HCT116 (cell line): ENCODE data around the gene EOMES. TPM values are rescaled to one million over a fixed set of nuclear protein-coding genes. Genes with fewer than 3 reads are reported as not detected.

Experiments
- ATAC-seq: fragments of 200-7000 bp; cut with Tn5 transposase; 2 replicates; pipeline ENCODE4 v1.9.1; 2020; ENCODE audit warnings: mild to moderate bottlenecking, moderate library complexity
- BruUV-seq: library from RNA; stranded (reverse); fragments of 400-500 nt; replicated peaks from 2 replicates; lab custom pipeline; 2021; lab: Mats Ljungman, UMichigan
- CTCF ChIA-PET: fragments of 300-600 bp; sonication (Branson Sonifier 250); formaldehyde crosslinking; loops from one replicate; lab custom pipeline; 2021; ENCODE audit warnings: antibody characterized with exemption; lab: Charles Lee
- POLR2A ChIA-PET: fragments of 300-600, 350-600 bp; sonication (Branson Sonifier 250); formaldehyde crosslinking; loops from one replicate; lab custom pipeline; 2021; ENCODE audit warnings: antibody characterized with exemption; lab: Charles Lee
- RAD21 ChIA-PET, 2 experiments: fragments of 300-600 bp; sonication (Branson Sonifier 250); formaldehyde crosslinking; loops; one replicate each; lab custom pipeline; 2023; ENCODE audit warnings: low total read pairs in 2 of 2; ENCODE audit not compliant: uncharacterized antibody in 2 of 2, unreplicated experiment in 2 of 2, low non-redundant PET in 1 of 2; lab: Charles Lee
- DNase-seq: peaks from one replicate; pipeline ENCODE4 v3.0.0-alpha.2; 2010; ENCODE audit warnings: low read depth, low spot score
- H2AFZ ChIP-seq: fragments of 200-600 bp; shearing (Covaris generic), sonication (generic); 2 replicates; pipeline ENCODE4 v1.6.1; 2017; ENCODE audit warnings: low read depth, mixed run types, mixed read lengths, antibody characterized with exemption, low read length; ENCODE audit not compliant: poor library complexity, severe bottlenecking
- H3K27ac ChIP-seq: 2 replicates; pipeline ENCODE4 v1.5.1; 2012; ENCODE audit warnings: low read depth, low read length
- H3K27me3 ChIP-seq: fragments of 200-600 bp; sonication (generic); 2 replicates; pipeline ENCODE4 v1.6.1; 2016; ENCODE audit warnings: mixed run types, low read length, mixed read lengths; ENCODE audit not compliant: insufficient read depth
- H3K36me3 ChIP-seq, 2 experiments: fragments of 200-500 bp in 1 of 2; fragments of 200-600 bp in 1 of 2; sonication (Bioruptor generic) in 1 of 2; sonication (generic) in 1 of 2; 2 replicates each; pipeline versions ENCODE4 v1.5.1 to v1.6.1; 2014 to 2016; ENCODE audit warnings: low read length in 2 of 2, inconsistent platforms in 1 of 2, mixed read lengths in 1 of 2, mixed run types in 1 of 2; ENCODE audit not compliant: insufficient read depth in 2 of 2, control insufficient read depth in 1 of 2
- H3K4me1 ChIP-seq, 2 experiments: fragments of 200-600 bp in 1 of 2; sonication (generic) in 1 of 2; 2 replicates each; pipeline versions ENCODE4 v1.5.1 to v1.6.1; 2012 to 2017; ENCODE audit warnings: low read length in 2 of 2, inconsistent platforms in 1 of 2, mild to moderate bottlenecking in 1 of 2, mixed read lengths in 1 of 2, mixed run types in 1 of 2, moderate library complexity in 1 of 2; ENCODE audit not compliant: insufficient read depth in 2 of 2, control insufficient read depth in 1 of 2
- H3K4me2 ChIP-seq: fragments of 200-600 bp; sonication (generic); 2 replicates; pipeline ENCODE4 v1.6.1; 2017; ENCODE audit warnings: mixed run types, low read length, mixed read lengths
- H3K4me3 ChIP-seq, 2 experiments: fragments of 200-600 bp in 1 of 2; sonication (generic) in 1 of 2; replicated peaks in 1 of 2; 2 replicates each; pipeline ENCODE4 v1.5.1; 2011 to 2016; ENCODE audit warnings: low read length in 2 of 2, control low read depth in 1 of 2, low read depth in 1 of 2, mild to moderate bottlenecking in 1 of 2, mixed read lengths in 1 of 2, mixed run types in 1 of 2
- H3K79me2 ChIP-seq: fragments of 200-600 bp; sonication (generic); 2 replicates; pipeline ENCODE4 v1.6.1; 2017; ENCODE audit warnings: mild to moderate bottlenecking, mixed run types, low read length, moderate library complexity, mixed read lengths; ENCODE audit not compliant: insufficient read depth
- H3K9ac ChIP-seq: fragments of 200-600 bp; sonication (generic); 2 replicates; pipeline ENCODE4 v1.6.1; 2016; ENCODE audit warnings: low read length, mixed read lengths
- H3K9me2 ChIP-seq: fragments of 200-600 bp; sonication (generic), shearing (Covaris generic); 2 replicates; pipeline ENCODE4 v1.6.1; 2017; ENCODE audit warnings: mixed run types, mild to moderate bottlenecking, moderate library complexity; ENCODE audit not compliant: insufficient read depth
- H3K9me3 ChIP-seq, 2 experiments: fragments of 200-500 bp in 1 of 2; fragments of 200-600 bp in 1 of 2; sonication (Bioruptor generic) in 1 of 2; sonication (generic) in 1 of 2; 2 replicates each; pipeline ENCODE4 v1.6.1; 2014 to 2017; ENCODE audit warnings: low read length in 2 of 2, mixed read lengths in 2 of 2, inconsistent platforms in 1 of 2, low read depth in 1 of 2, mild to moderate bottlenecking in 1 of 2, mixed run types in 1 of 2, moderate library complexity in 1 of 2; ENCODE audit not compliant: control insufficient read depth in 1 of 2, insufficient read depth in 1 of 2
- H4K20me1 ChIP-seq: fragments of 200-600 bp; sonication (generic), shearing (Covaris generic); 2 replicates; pipeline ENCODE4 v1.6.1; 2017; ENCODE audit warnings: mixed run types, mild to moderate bottlenecking, moderate library complexity; ENCODE audit not compliant: insufficient read depth
- CBX3 ChIP-seq: IDR thresholded peaks from 2 replicates; pipeline ENCODE4 v1.6.1; 2012; ENCODE audit warnings: low read depth
- EZH2 ChIP-seq: fragments of 200-600 bp; sonication (generic); IDR thresholded peaks from 2 replicates; pipeline ENCODE4 v1.6.1; 2017; ENCODE audit warnings: antibody characterized with exemption, mixed run types
- JUND ChIP-seq: IDR thresholded peaks from 2 replicates; pipeline ENCODE4 v1.6.1; 2012
- POLR2A ChIP-seq: IDR thresholded peaks from 2 replicates; pipeline ENCODE4 v1.7.0; 2011; ENCODE audit warnings: borderline replicate concordance; ENCODE audit not compliant: insufficient read depth, insufficient read length; ENCODE audit errors: extremely low read depth
- POLR2AphosphoS5 ChIP-seq: IDR thresholded peaks from 2 replicates; pipeline ENCODE4 v1.6.1; 2011; ENCODE audit warnings: mild to moderate bottlenecking, low read depth, low read length, moderate library complexity
- RAD21 ChIP-seq: IDR thresholded peaks from 2 replicates; pipeline ENCODE4 v1.6.1; 2012; ENCODE audit warnings: low read depth, mild to moderate bottlenecking
- SP1 ChIP-seq: IDR thresholded peaks from 2 replicates; pipeline ENCODE4 v1.6.1; 2012; ENCODE audit warnings: low read depth
- SRF ChIP-seq: IDR thresholded peaks from 2 replicates; pipeline ENCODE4 v1.6.1; 2012; ENCODE audit warnings: low read depth
- TCF7L2 ChIP-seq: IDR thresholded peaks from 2 replicates; pipeline ENCODE4 v1.7.0; 2011; ENCODE audit warnings: borderline replicate concordance, inconsistent platforms; ENCODE audit not compliant: insufficient read depth, insufficient read length; ENCODE audit errors: extremely low read depth
- YY1 ChIP-seq: IDR thresholded peaks from 2 replicates; pipeline ENCODE4 v1.6.1; 2011; ENCODE audit warnings: low read length, low read depth, moderate library complexity, mild to moderate bottlenecking; ENCODE audit not compliant: insufficient replicate concordance; ENCODE audit errors: extremely low read depth
- ZNF274 ChIP-seq: fragments of 200-500 bp; sonication (Bioruptor generic); IDR thresholded peaks from 2 replicates; pipeline ENCODE4 v1.6.1; 2014; ENCODE audit warnings: mild to moderate bottlenecking, low read depth, low read length, inconsistent platforms
- intact Hi-C: fragments of 100-400 bp; cut with micrococcal nuclease; formaldehyde crosslinking; loops from 2 replicates; pipeline ENCODE4 v1.10.0; 2022
- total RNA-seq: library from RNA; stranded (reverse); gene quantifications from one replicate; pipeline ENCODE4 v1.2.1, GENCODE V29; 2021; ENCODE audit not compliant: unreplicated experiment
- TF ChIP-seq, protein P1 (sequence below): IDR thresholded peaks from 2 replicates; pipeline ENCODE4 v1.6.1; 2012
- TF ChIP-seq, protein P2 (sequence below): IDR thresholded peaks from 2 replicates; pipeline ENCODE4 v1.6.1; 2012
- TF ChIP-seq, protein P3 (sequence below), 3 experiments: fragments of 200-600 bp in 1 of 3; sonication (generic) in 1 of 3; IDR thresholded peaks in 2 of 3; conservative IDR thresholded peaks in 1 of 3; 2 replicates each; pipeline ENCODE4 v1.5.1; 2012 to 2017; ENCODE audit warnings: low read depth in 2 of 3, low read length in 2 of 3, antibody characterized with exemption in 1 of 3, borderline replicate concordance in 1 of 3, control low read depth in 1 of 3, mild to moderate bottlenecking in 1 of 3, mixed read lengths in 1 of 3, mixed run types in 1 of 3, moderate library complexity in 1 of 3; ENCODE audit not compliant: insufficient read depth in 1 of 3

Gene EOMES
- total RNA-seq, 1 experiment from 2014 or later, result 1.4 TPM

DNA sequence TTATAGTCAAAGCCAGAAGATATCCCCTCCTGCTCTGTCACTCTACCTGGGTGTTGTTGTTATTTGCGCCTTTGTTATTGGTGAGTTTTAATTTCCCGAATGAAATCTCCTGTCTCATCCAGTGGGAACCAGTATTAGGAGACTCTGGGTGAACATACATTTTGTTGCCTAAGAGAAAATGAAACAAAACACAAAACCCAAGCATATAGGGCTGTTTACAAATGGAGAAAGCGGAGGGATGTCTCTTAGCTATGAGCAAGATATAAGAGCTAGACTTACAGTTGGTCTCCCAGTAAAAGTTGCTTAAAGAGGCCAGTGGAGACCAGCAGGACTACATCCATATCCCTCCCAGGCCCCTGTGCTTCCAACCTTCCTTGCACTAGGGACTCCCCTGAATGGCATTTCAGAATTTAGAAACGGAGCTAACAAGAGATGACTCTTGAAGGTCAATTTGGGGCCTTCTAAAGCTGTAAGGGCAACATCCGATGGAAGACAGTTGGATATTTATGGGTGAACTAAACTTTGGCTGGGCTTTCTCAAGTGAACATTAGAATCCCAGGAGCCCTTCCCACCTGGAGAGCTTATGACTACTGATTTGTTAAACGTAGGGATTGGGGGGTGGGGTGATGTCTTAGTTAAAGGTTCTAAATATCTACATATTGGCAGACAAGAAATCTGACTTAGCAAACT lies 2.7 kb downstream of the EOMES start:
- no peaks in the 10 kb centered on the region for H3K36me3 ChIP-seq
- H3K27ac ChIP-seq, result no peak overlapping the region
- peaks cover 3 to 10% of the 10 kb centered on the region in 2 experiments; a peak in 2 of 4 replicates for H3K4me1 ChIP-seq
- H3K4me3 ChIP-seq, result no peak overlapping the region
- ChIA-PET POLR2A (no interaction called here), CTCF (interaction anchor here (2.0 kb wide), 1 partner anchor 38 kb away, joined by 4 read pairs; no protein-coding TSS in a partner anchor), RAD21 (no interaction called here)
- H3K4me2 ChIP-seq, result no peak overlapping the region
- no peaks in the 10 kb centered on the region for H4K20me1 ChIP-seq
- ATAC-seq, result no peak
- no peaks in the 10 kb centered on the region for H3K79me2 ChIP-seq
- H3K9ac ChIP-seq, result no peak overlapping the region
- H3K27me3 ChIP-seq, result no peaks in the 10 kb centered on the region
- no peak for DNase-seq
- intact Hi-C loops, result no loop called here
- no TSS peak for BruUV-seq
- TF ChIP-seq CBX3 (no peak), ZNF274 (no peak), EZH2 (no peak), TCF7L2 (no peak), YY1 (no peak), POLR2A (no peak)
- TF ChIP-seq, protein P1, sequence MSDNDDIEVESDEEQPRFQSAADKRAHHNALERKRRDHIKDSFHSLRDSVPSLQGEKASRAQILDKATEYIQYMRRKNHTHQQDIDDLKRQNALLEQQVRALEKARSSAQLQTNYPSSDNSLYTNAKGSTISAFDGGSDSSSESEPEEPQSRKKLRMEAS, result no peak
- no peaks in the 10 kb centered on the region for H3K9me3 ChIP-seq
- H3K9me2 ChIP-seq, result no peaks in the 10 kb centered on the region
- H2AFZ ChIP-seq, result no peak overlapping the region

DNA sequence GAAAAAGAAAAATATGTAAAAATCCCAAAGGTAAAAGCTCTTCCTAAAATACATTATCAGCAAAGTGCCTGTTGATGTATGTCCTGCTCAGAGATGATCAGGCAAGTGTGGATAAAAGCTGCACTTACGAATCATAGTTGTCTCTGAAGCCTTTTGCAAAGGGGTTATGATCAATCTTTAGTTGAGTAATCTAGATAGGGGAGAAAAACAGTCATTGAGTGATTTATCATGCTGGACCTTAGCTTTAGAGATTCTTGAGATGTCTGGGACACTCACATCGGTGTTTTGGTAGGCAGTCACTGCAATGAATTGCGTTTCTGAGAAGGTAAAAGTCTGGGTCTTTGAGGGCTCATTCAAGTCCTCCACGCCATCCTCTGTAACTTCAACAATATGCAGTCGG lies 3.7 kb downstream of the EOMES start:
- TF ChIP-seq, protein P1, result no peak
- TF ChIP-seq JUND, result no peak
- TF ChIP-seq POLR2AphosphoS5, result no peak
- TF ChIP-seq POLR2A, result no peak
- TF ChIP-seq SRF, result no peak
- no peak for TF ChIP-seq RAD21
- no peak for TF ChIP-seq SP1
- TF ChIP-seq, protein P2, sequence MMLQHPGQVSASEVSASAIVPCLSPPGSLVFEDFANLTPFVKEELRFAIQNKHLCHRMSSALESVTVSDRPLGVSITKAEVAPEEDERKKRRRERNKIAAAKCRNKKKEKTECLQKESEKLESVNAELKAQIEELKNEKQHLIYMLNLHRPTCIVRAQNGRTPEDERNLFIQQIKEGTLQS, result no peak
- no peak for TF ChIP-seq ZNF274
- TF ChIP-seq, protein P3, sequence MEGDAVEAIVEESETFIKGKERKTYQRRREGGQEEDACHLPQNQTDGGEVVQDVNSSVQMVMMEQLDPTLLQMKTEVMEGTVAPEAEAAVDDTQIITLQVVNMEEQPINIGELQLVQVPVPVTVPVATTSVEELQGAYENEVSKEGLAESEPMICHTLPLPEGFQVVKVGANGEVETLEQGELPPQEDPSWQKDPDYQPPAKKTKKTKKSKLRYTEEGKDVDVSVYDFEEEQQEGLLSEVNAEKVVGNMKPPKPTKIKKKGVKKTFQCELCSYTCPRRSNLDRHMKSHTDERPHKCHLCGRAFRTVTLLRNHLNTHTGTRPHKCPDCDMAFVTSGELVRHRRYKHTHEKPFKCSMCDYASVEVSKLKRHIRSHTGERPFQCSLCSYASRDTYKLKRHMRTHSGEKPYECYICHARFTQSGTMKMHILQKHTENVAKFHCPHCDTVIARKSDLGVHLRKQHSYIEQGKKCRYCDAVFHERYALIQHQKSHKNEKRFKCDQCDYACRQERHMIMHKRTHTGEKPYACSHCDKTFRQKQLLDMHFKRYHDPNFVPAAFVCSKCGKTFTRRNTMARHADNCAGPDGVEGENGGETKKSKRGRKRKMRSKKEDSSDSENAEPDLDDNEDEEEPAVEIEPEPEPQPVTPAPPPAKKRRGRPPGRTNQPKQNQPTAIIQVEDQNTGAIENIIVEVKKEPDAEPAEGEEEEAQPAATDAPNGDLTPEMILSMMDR (IDR thresholded peaks at IDR 0.05 in 2 of 3, conservative IDR thresholded peaks at IDR 0.05 in 1 of 3; ENCODE audit: borderline replicate concordance in 1 of 3, insufficient read depth in 1 of 3, low read depth in 2 of 3, low read length in 2 of 3), result no peak
- Histone ChIP-seq H3K4me3 (no peak overlapping the region), H3K79me2 (no peaks in the 10 kb centered on the region), H3K27me3 (no peaks in the 10 kb centered on the region), H3K9ac (no peak overlapping the region), H3K9me2 (no peaks in the 10 kb centered on the region), H2AFZ (no peak overlapping the region), H3K36me3 (no peaks in the 10 kb centered on the region), H3K4me2 (no peak overlapping the region), H3K4me1 (peaks cover 3 to 10% of the 10 kb centered on the region in 2 experiments; a peak in 2 of 4 replicates), H3K9me3 (no peaks in the 10 kb centered on the region), H4K20me1 (no peaks in the 10 kb centered on the region), H3K27ac (no peak overlapping the region)
- DNase-seq (no peak), ATAC-seq (no peak)
- POLR2A ChIA-PET, result no interaction called here
- no TSS peak for BruUV-seq
- CTCF ChIA-PET, result interaction anchor here (2.0 kb wide), 1 partner anchor 37 kb away, joined by 4 read pairs; no protein-coding TSS in a partner anchor
- intact Hi-C loops, result no loop called here
- RAD21 ChIA-PET, result no interaction called here
